HG02938 (cell line): ENCODE results near the gene NBAS.
"Not testable (repeated sequence)": the region's sequence is repeated elsewhere in the genome, so short reads cannot be mapped to it uniquely, and the experiment has no call there.

Experiments
- ATAC-seq: cut with Tn5 transposase; IDR thresholded peaks from one replicate; pipeline ENCODE4 v1.9.1; 2021; ENCODE audit warnings: mild to moderate bottlenecking, moderate library complexity; ENCODE audit not compliant: unreplicated experiment

NBAS gene

GRCh38 chr2:15485949-15486348, 75.2 kb downstream of the NBAS start:
- no peak for ATAC-seq

GRCh38 chr2:15481000-15481399, 80.1 kb downstream of the NBAS start:
- no peak for ATAC-seq

- no peak for ATAC-seq
Measured at GRCh38 chr2:15480552-15480951, 80.6 kb downstream of the NBAS start.

GRCh38 chr2:15472876-15473275, 88.3 kb downstream of the NBAS start:
- no peak for ATAC-seq

- ATAC-seq = no peak
Measured at GRCh38 chr2:15472133-15472532, 89.0 kb downstream of the NBAS start.

GRCh38 chr2:15471606-15472005, 89.5 kb downstream of the NBAS start:
- no peak for ATAC-seq

- ATAC-seq = no peak
Measured at GRCh38 chr2:15460112-15460620, 101.0 kb downstream of the NBAS start.

GRCh38 chr2:15458277-15458676, 102.9 kb downstream of the NBAS start:
- ATAC-seq = no peak

GRCh38 chr2:15457868-15458267, 103.3 kb downstream of the NBAS start:
- ATAC-seq = no peak

GRCh38 chr2:15456352-15456751, 104.8 kb downstream of the NBAS start:
- no peak for ATAC-seq

GRCh38 chr2:15450808-15451207, 110.3 kb downstream of the NBAS start:
- ATAC-seq = no peak

- ATAC-seq = no peak
Measured at GRCh38 chr2:15449556-15450236, 111.4 kb downstream of the NBAS start.

- no peak for ATAC-seq
Measured at GRCh38 chr2:15448250-15448839, 112.8 kb downstream of the NBAS start.

- ATAC-seq = no peak
Measured at GRCh38 chr2:15447381-15447780, 113.8 kb downstream of the NBAS start.

GRCh38 chr2:15446961-15447360, 114.2 kb downstream of the NBAS start:
- no peak for ATAC-seq

GRCh38 chr2:15445891-15446562, 115.1 kb downstream of the NBAS start:
- ATAC-seq = no peak

GRCh38 chr2:15439768-15440524, 121.2 kb downstream of the NBAS start:
- not testable (repeated sequence) for ATAC-seq

- ATAC-seq = not testable (repeated sequence)
Measured at GRCh38 chr2:15439366-15439765, 121.8 kb downstream of the NBAS start.

GRCh38 chr2:15436195-15436594, 124.9 kb downstream of the NBAS start:
- no peak for ATAC-seq

GRCh38 chr2:15435474-15435873, 125.7 kb downstream of the NBAS start:
- ATAC-seq = no peak

GRCh38 chr2:15432642-15433256, 128.4 kb downstream of the NBAS start:
- no peak for ATAC-seq
